Measurements from ENCODE around the gene GP1BB. TPM values are rescaled to one million over a fixed set of nuclear protein-coding genes. Genes with fewer than 3 reads are reported as not detected.
A peak's percentile ranks its signal among the peaks of the same experiment; 100 is the strongest.

The GP1BB gene
- total RNA-seq, 1 experiment from 2014 or later, result not detected

DNA sequence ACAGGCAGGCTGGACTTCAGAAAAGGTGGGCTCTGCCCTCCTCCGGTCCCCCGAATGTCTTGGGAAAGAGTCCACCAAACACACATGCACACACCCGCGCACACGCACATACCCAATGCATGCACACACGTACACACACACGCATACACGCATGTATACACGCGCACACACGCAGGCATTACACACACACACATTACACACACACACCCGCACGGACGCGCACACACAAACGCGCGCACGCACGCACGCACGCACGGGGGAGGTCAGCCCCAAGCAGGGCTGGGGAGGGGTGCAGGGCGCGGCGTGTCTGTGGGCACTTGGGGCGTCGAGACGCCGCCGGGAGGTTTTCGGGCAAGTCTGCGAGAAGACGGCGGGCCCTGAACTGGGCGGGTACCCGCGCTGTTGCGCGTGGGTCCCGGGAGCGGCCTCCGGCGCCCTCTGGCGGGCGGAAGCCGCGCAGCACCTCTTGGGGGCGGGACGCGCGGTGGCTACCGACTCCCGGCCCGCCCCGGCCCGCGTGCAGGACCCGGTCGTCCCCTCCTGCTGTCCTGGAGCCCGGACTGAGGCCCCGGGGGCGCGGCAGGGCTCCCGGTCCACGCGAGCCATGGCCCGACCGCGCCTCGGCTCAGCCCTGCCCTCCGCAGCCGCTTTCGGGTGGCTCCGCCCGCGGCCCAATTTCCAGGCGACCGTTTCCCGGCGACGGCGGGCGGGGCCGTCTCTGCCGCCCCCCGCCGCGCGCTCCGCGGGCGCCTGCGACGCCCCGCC, 5.5 kb upstream of the GP1BB start:
- intact Hi-C loops (cut with micrococcal nuclease; ENCODE audit: unreplicated experiment), result loop anchor here (5.0 kb wide), 2 partner anchors 86 to 426 kb away; partner anchors contain the start of gene CLTCL1
- peaks cover 2% of the 10 kb centered on the region for H3K4me1 Mint-ChIP-seq (ENCODE audit: low read depth, unreplicated experiment)
- H3K9me3 Mint-ChIP-seq (ENCODE audit: low read depth, unreplicated experiment), result no peaks in the 10 kb centered on the region
- H3K27ac Mint-ChIP-seq (ENCODE audit: unreplicated experiment), result no peak overlapping the region
- H3K27me3 Mint-ChIP-seq (ENCODE audit: unreplicated experiment), result peaks cover 59% of the 10 kb centered on the region
- peak; percentile 86 for DNase-seq
- TF ChIP-seq, protein P1, sequence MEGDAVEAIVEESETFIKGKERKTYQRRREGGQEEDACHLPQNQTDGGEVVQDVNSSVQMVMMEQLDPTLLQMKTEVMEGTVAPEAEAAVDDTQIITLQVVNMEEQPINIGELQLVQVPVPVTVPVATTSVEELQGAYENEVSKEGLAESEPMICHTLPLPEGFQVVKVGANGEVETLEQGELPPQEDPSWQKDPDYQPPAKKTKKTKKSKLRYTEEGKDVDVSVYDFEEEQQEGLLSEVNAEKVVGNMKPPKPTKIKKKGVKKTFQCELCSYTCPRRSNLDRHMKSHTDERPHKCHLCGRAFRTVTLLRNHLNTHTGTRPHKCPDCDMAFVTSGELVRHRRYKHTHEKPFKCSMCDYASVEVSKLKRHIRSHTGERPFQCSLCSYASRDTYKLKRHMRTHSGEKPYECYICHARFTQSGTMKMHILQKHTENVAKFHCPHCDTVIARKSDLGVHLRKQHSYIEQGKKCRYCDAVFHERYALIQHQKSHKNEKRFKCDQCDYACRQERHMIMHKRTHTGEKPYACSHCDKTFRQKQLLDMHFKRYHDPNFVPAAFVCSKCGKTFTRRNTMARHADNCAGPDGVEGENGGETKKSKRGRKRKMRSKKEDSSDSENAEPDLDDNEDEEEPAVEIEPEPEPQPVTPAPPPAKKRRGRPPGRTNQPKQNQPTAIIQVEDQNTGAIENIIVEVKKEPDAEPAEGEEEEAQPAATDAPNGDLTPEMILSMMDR (IDR thresholded peaks at IDR 0.05; ENCODE audit: unreplicated experiment), result peak; percentile 97
- CTCF ChIA-PET, result no interaction called here
- H3K36me3 Mint-ChIP-seq (ENCODE audit: insufficient read depth, unreplicated experiment), result peaks cover 30% of the 10 kb centered on the region
- BruUV-seq (replicated peaks), result no TSS peak
- H3K4me3 Mint-ChIP-seq (ENCODE audit: low read depth, unreplicated experiment), result peak overlapping the region; percentile 69

DNA sequence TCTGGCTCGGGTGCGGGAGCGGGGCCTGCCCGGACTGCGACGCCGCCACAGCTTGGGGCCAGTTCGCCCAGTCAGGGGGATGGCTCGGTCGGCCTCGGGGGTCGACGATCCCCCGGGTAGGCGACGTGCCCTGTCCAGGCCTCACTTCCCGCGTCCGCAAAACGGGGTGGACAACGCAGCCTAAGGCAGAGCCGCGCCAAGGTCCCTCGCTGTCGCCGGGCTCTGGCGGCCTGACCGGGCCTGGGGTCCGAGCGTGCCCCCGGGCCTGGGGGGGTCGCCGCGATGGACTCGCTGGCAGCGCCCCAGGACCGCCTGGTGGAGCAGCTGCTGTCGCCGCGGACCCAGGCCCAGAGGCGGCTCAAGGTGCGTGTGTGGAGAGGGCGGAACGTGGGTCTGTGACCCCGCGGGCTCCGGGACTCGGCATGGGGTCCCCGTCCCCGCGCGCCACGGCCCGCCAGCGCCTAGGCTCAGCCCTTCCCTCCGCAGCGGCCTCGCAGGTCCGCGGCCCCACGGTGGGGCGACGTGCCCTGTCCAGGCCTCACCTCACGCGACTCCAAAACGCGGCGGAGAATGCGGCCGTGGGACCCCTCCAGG, 4.8 kb upstream of the GP1BB start:
- Mint-ChIP-seq H3K4me3 (ENCODE audit: low read depth, unreplicated experiment) (peak overlapping the region; percentile 69), H3K27me3 (ENCODE audit: unreplicated experiment) (peaks cover 59% of the 10 kb centered on the region), H3K27ac (ENCODE audit: unreplicated experiment) (no peak overlapping the region), H3K9me3 (ENCODE audit: low read depth, unreplicated experiment) (no peaks in the 10 kb centered on the region), H3K4me1 (ENCODE audit: low read depth, unreplicated experiment) (peaks cover 9% of the 10 kb centered on the region), H3K36me3 (ENCODE audit: insufficient read depth, unreplicated experiment) (peaks cover 29% of the 10 kb centered on the region)
- CTCF ChIA-PET, result no interaction called here
- no peak for DNase-seq
- intact Hi-C loops (cut with micrococcal nuclease; ENCODE audit: unreplicated experiment), result loop anchor here (5.0 kb wide), 2 partner anchors 86 to 426 kb away; partner anchors contain the start of gene CLTCL1
- BruUV-seq (replicated peaks), result no TSS peak
- TF ChIP-seq, protein P1 (IDR thresholded peaks at IDR 0.05; ENCODE audit: unreplicated experiment), result no peak

DNA sequence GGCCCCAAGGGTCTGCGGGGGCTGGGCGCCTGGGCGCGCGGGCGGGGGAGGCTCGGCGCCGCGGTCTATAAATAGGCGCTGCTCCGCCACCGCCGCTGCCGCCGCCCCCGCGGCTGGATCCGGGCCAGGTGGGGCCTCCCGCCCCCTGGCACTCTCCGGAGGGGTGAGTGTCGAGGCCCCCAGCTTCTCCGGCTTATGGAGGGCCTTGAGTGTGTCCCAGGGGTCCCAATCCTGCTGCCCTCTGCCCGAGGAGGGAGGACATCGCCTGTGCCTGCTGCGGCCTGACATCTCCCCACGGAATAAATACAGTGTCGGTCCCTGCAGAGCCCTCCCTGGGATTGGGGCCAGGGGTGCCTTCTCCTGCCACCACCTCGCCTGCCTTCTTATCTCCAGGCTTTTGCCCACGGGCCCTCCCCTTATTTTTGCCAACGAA, 4.3 kb upstream of the GP1BB start:
- peaks cover 24% of the 10 kb centered on the region for H3K36me3 Mint-ChIP-seq (ENCODE audit: insufficient read depth, unreplicated experiment)
- H3K27ac Mint-ChIP-seq (ENCODE audit: unreplicated experiment), result no peak overlapping the region
- intact Hi-C loops (cut with micrococcal nuclease; ENCODE audit: unreplicated experiment), result loop anchor here (5.0 kb wide), 2 partner anchors 87 to 427 kb away; partner anchors contain the start of gene CLTCL1
- BruUV-seq (replicated peaks), result no TSS peak
- TF ChIP-seq, protein P1 (IDR thresholded peaks at IDR 0.05; ENCODE audit: unreplicated experiment), result no peak
- no peak for DNase-seq
- peaks cover 57% of the 10 kb centered on the region for H3K27me3 Mint-ChIP-seq (ENCODE audit: unreplicated experiment)
- H3K4me1 Mint-ChIP-seq (ENCODE audit: low read depth, unreplicated experiment), result peaks cover 9% of the 10 kb centered on the region
- CTCF ChIA-PET, result interaction anchor here (0.9 kb wide), 1 partner anchor 9 kb away, joined by 3 read pairs; no protein-coding TSS in a partner anchor
- no peaks in the 10 kb centered on the region for H3K9me3 Mint-ChIP-seq (ENCODE audit: low read depth, unreplicated experiment)
- H3K4me3 Mint-ChIP-seq (ENCODE audit: low read depth, unreplicated experiment), result peak overlapping the region; percentile 55

DNA sequence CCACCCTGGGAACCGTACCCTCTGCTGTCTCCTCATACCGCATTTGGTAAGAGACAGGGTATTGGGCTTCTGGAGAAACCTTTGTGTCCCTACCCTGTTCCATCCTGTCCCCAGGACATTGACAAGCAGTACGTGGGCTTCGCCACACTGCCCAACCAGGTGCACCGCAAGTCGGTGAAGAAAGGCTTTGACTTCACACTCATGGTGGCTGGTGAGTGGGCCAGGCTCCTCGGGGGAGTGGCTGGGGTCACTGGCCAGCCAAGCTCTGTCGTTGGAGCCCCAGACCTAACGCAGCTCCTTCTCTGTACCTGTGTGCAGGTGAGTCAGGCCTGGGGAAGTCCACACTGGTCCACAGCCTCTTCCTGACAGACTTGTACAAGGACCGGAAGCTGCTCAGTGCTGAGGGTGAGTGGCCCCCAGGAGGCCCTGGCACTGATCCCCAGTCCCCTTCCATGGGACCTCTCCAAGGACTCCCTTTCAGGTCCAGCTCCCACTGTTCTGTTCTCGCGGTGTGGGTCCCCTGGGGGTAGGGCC, 3.8 kb upstream of the GP1BB start:
- no TSS peak for BruUV-seq (replicated peaks)
- Mint-ChIP-seq H3K27me3 (ENCODE audit: unreplicated experiment) (peaks cover 57% of the 10 kb centered on the region), H3K4me3 (ENCODE audit: low read depth, unreplicated experiment) (peak overlapping the region; percentile 55), H3K36me3 (ENCODE audit: insufficient read depth, unreplicated experiment) (peaks cover 26% of the 10 kb centered on the region), H3K9me3 (ENCODE audit: low read depth, unreplicated experiment) (no peaks in the 10 kb centered on the region), H3K4me1 (ENCODE audit: low read depth, unreplicated experiment) (peaks cover 9% of the 10 kb centered on the region), H3K27ac (ENCODE audit: unreplicated experiment) (no peak overlapping the region)
- DNase-seq, result no peak
- TF ChIP-seq, protein P1 (IDR thresholded peaks at IDR 0.05; ENCODE audit: unreplicated experiment), result no peak
- intact Hi-C loops (cut with micrococcal nuclease; ENCODE audit: unreplicated experiment), result loop anchor here (5.0 kb wide), 2 partner anchors 87 to 427 kb away; partner anchors contain the start of gene CLTCL1
- CTCF ChIA-PET, result interaction anchor here (0.9 kb wide), 1 partner anchor 10 kb away, joined by 3 read pairs; no protein-coding TSS in a partner anchor
